SJCRH30 (cell line): ENCODE data around the gene ZNF575. TPM values are rescaled to one million over a fixed set of nuclear protein-coding genes. Genes with fewer than 3 reads are reported as not detected.

Experiments
- DNase-seq, 2 experiments: peaks; one replicate each; pipeline ENCODE4 v3.0.0-alpha.2; 2015 to 2020
- H3K27ac ChIP-seq: fragments of 250-450 bp; sonication (Bioruptor Pico); 2 replicates; pipeline ENCODE4 v1.5.1; 2020; ENCODE audit warnings: mild to moderate bottlenecking, moderate library complexity
- H3K27me3 ChIP-seq: fragments of 250-450 bp; sonication (Bioruptor Pico); 2 replicates; pipeline ENCODE4 v1.5.1; 2020; ENCODE audit warnings: mild to moderate bottlenecking, moderate library complexity
- H3K36me3 ChIP-seq: fragments of 250-450 bp; sonication (Bioruptor Pico); 2 replicates; pipeline ENCODE4 v1.5.1; 2020; ENCODE audit warnings: mild to moderate bottlenecking, moderate library complexity
- H3K4me1 ChIP-seq: fragments of 250-450 bp; sonication (Bioruptor Pico); 2 replicates; pipeline ENCODE4 v1.5.1; 2020; ENCODE audit warnings: mild to moderate bottlenecking, moderate library complexity
- H3K4me3 ChIP-seq: fragments of 250-450 bp; sonication (Bioruptor Pico); 2 replicates; pipeline ENCODE4 v1.5.1; 2020; ENCODE audit warnings: mild to moderate bottlenecking, moderate library complexity
- H3K9me3 ChIP-seq: fragments of 250-450 bp; sonication (Bioruptor Pico); replicated peaks from 2 replicates; pipeline ENCODE4 v1.5.1; 2020; ENCODE audit warnings: mild to moderate bottlenecking, moderate library complexity
- total RNA-seq: library from RNA; depleted of rRNA; stranded (reverse); fragments of >200 nt; shearing (Covaris generic); gene quantifications from 2 replicates; pipeline ENCODE4 v1.2.3, GENCODE V29; 2014

ZNF575 gene
- total RNA-seq, 1 experiment from 2014 or later = not detected

GRCh38 chr19:43525836-43526771 is 6.9 kb upstream of the ZNF575 start:
- peak in 1 of 2 experiments; percentile 33 for DNase-seq
- Histone ChIP-seq H3K4me1 (no peaks in the 10 kb centered on the region; the same call in 1 of the 2 replicates), H3K9me3 (no peaks in the 10 kb centered on the region), H3K27me3 (no peaks in the 10 kb centered on the region), H3K4me3 (peak overlapping the region; percentile 74), H3K36me3 (no peaks in the 10 kb centered on the region), H3K27ac (no peak overlapping the region)

GRCh38 chr19:43526884-43527859 is 5.8 kb upstream of the ZNF575 start, which contains the start of gene ETHE1:
TSS of gene ETHE1 (minus strand) at chr19:43527201. CDS start at chr19:43527177, 24 bp downstream.
- H3K36me3 ChIP-seq = no peaks in the 10 kb centered on the region
- DNase-seq = peak; percentile 77 to 79
- H3K27ac ChIP-seq = no peak within 1 kb of the TSS
- no peaks in the 10 kb centered on the region; the same call in 1 of the 2 replicates for H3K4me1 ChIP-seq
- no peaks in the 10 kb centered on the region for H3K9me3 ChIP-seq
- no peaks in the 10 kb centered on the region for H3K27me3 ChIP-seq
- peak within 1 kb of the TSS; percentile 74 for H3K4me3 ChIP-seq

GRCh38 chr19:43527860-43528622 is 4.9 kb upstream of the ZNF575 start:
- H3K9me3 ChIP-seq = no peaks in the 10 kb centered on the region
- H3K27ac ChIP-seq = no peak overlapping the region
- no peaks in the 10 kb centered on the region for H3K36me3 ChIP-seq
- H3K4me1 ChIP-seq = no peaks in the 10 kb centered on the region; the same call in 1 of the 2 replicates
- DNase-seq = peak; percentile 31 to 52
- no peaks in the 10 kb centered on the region for H3K27me3 ChIP-seq
- H3K4me3 ChIP-seq = peak overlapping the region; percentile 74

DNA sequence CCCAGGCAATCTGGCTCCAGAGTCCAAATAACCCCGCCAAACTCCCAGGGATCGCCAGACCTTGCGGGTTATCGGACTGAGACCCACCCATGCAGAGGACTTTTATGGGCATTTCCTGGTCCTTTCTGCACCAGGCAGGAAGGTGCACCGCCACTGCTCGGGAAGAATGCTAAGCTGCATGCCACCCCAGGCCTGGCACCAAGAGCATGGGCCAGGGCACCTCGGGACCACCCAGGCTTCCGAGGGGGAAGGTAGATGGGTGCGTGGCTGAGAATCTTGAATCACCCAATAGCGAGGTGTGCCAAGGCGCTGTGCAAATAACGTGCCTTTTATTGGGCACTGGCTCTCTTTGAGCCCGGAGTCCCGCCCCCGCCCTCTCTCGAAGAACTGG is 422 bp upstream of the ZNF575 start:
- no peaks in the 10 kb centered on the region for H3K9me3 ChIP-seq
- peak in 1 of 2 experiments; percentile 28 for DNase-seq
- no peak overlapping the region; the same call in 1 of the 2 replicates for H3K27ac ChIP-seq
- peaks cover 6% of the 10 kb centered on the region; the same call in 1 of the 2 replicates for H3K36me3 ChIP-seq
- H3K4me1 ChIP-seq = no peaks in the 10 kb centered on the region
- H3K27me3 ChIP-seq = no peaks in the 10 kb centered on the region
- peak overlapping the region; percentile 41 for H3K4me3 ChIP-seq

DNA sequence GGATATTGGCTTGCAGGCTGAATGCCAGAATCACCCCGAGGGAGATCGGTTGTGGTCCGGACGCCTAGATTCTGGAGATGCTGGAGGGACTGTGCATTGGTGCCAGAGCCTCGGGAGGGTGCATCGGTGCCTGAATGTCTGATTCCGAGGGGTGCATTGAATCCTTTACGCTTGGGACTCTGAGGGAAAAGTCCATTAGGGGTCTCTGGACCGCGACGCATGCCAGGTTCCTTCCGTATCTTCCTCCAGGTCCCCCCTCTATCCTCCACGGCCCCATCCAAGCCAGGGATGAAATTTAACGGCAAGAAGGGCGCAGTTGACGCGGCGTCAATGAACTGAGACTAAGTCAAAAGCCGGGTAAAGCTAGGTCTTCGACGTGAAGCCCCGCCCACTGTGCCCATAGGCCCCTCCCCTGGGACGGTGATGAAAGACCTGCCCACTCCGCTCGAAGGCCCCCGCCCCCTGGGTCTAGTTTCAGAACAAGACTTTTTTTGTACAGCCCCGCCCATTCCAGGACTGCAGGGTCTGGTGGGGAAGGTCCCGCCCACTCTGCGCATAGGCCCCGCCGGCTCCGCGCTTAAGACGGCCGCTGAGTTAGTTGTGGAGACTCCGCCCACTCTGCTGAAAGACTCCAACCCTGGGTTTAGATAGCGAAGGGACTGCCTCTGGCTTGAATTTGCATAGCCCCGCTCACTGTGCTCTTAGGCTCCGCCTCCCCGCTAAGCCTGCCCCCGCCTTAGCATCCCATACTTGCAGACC is 737 bp downstream of the ZNF575 start:
- Histone ChIP-seq H3K27me3 (no peaks in the 10 kb centered on the region), H3K4me1 (no peaks in the 10 kb centered on the region), H3K36me3 (peaks cover 17% of the 10 kb centered on the region), H3K27ac (no peak overlapping the region), H3K9me3 (peaks cover 4% of the 10 kb centered on the region), H3K4me3 (peak overlapping the region; percentile 41)
- DNase-seq = peak; percentile 46 to 53

DNA sequence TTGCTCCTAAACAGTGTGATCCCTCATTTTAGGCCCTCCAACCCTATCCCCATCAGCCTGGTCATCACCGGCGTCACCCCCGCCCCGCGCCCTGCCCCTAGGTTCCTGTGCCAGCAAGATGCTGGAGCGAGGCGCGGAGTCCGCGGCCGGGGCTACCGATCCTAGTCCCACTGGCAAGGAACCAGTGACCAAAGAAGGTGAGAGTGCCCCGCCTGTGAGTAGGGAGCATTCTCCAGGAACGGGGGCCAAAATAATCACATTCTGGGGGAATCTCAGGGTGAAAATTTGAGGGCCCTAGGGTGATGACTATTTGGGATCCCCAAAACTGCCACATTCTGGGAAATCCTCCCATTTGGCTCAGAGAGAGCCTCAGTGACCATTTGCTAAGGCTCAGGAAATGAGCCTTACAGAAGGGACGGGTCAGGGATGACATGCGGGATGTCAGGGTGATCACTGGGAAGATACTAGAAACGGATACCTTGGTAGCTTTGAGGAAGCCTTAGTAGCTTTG is 1.4 kb downstream of the ZNF575 start:
- Histone ChIP-seq H3K9me3 (peaks cover 10% of the 10 kb centered on the region), H3K4me1 (no peaks in the 10 kb centered on the region), H3K4me3 (no peak overlapping the region), H3K27me3 (no peaks in the 10 kb centered on the region), H3K36me3 (peaks cover 24% of the 10 kb centered on the region), H3K27ac (no peak overlapping the region)
- DNase-seq = no peak

DNA sequence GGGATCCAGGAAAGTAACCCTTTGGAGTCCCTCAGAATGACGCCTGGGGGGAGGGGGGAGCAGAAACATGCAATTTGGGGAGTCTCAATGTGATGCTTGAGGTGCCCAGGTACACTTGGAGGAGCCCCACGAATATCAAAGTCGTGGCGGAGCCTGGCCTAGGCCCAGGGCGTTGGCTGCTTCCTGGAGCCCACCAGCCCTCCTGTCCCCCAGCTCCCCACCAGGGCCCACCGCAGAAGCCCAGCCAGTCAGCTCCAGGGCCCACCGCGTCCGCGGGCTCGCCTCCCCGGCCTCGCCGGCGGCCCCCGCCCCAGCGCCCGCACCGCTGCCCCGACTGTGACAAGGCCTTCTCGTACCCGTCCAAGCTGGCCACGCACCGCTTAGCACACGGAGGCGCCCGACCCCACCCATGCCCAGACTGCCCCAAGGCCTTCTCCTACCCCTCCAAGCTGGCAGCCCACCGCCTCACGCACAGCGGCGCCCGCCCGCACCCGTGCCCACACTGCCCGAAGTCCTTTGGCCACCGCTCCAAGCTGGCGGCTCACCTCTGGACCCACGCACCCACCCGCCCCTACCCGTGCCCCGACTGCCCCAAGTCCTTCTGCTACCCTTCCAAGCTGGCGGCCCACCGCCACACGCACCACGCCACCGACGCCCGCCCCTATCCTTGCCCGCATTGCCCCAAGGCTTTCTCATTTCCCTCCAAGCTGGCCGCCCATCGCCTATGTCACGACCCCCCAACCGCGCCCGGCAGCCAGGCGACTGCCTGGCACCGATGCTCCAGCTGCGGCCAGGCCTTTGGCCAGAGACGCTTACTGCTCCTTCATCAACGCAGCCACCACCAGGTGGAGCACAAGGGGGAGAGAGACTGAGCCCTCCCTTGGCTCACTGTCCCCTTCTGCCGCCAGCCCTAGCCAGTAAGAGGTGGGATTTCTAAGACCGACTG is 2.1 kb downstream of the ZNF575 start:
- Histone ChIP-seq H3K36me3 (peaks cover 28% of the 10 kb centered on the region), H3K9me3 (peaks cover 10% of the 10 kb centered on the region), H3K27me3 (no peaks in the 10 kb centered on the region), H3K4me1 (no peaks in the 10 kb centered on the region), H3K27ac (no peak overlapping the region), H3K4me3 (no peak overlapping the region)
- DNase-seq = peak in 1 of 2 experiments; percentile 30

DNA sequence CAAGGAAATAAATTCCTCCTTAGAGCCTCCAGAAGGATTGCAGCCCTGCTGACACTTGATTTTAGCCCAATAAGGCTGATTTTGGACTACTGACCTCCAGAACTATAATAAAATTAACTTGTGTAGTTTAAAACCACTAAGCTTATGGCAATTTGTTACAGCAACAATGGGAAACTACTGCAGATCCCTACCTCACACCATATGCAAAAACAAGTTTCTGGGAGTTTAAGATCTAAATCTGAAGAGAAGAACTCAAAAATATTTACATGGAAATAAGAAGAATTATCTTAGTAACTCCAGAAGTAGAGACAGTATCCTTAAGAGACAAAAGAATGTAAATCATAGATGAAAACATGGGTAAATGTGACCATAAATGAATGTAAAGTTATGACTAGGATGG is 5.9 kb downstream of the ZNF575 start:
- Histone ChIP-seq H3K27me3 (no peaks in the 10 kb centered on the region), H3K9me3 (peaks cover 10% of the 10 kb centered on the region), H3K36me3 (peaks cover 56% of the 10 kb centered on the region), H3K27ac (no peak overlapping the region), H3K4me3 (no peak overlapping the region), H3K4me1 (no peaks in the 10 kb centered on the region)
- DNase-seq = no peak

DNA sequence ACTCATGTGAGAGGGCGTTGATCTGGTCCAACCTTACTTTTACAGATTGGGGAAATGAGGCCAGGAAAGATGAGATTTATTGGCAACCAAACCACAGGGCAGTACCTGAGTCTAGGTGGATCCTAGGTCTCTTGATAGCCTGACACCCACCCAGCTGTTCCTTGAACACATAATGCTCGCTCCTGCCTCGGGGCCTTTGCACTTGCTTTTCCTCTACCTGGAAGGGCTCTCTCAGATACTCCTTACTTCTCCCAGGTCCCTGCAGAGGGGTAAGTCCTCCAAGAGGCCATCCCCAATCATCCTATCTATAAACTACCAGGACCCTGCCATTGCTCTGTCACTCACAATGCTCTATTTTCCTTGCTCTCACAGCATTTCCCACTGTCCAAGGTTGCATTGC is 7.4 kb downstream of the ZNF575 start:
- Histone ChIP-seq H3K27me3 (no peaks in the 10 kb centered on the region), H3K9me3 (peaks cover 10% of the 10 kb centered on the region), H3K4me1 (no peaks in the 10 kb centered on the region), H3K4me3 (no peak overlapping the region), H3K27ac (no peak overlapping the region), H3K36me3 (peaks cover 61% of the 10 kb centered on the region)
- no peak for DNase-seq

DNA sequence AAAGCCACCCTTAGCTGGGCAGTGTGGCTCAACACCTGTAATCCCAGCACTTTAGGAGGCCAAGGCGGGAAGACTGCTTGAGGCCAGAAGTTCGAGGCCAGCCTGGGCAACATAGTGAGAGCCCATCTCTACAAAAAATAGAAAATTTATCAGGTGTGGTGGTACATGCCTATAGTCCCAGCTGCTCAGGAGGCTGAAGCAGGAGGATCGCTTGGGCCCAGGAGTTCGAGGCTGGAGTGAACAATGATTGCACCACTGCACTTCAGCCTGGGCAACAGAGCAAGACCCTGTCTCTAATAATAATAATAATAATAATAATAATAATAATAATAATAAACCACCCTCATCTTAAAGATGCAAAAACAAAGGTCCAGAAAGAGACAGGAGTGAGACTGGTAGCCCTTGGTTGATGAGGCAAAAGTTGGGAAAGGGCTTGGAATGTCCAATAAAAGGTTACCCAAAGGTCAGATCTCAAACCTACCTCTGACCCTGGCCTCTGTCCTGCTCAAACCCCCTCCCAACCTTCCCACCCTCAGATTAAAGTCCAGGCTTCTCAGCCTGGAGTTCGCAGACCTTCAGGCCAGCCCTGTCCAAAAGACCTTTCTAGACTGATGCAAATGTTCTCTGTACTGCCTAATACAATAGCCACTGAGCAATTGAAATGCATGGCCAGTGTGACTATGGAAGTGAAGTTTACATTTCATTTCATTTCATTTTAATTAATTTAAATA is 9.1 kb downstream of the ZNF575 start:
- Histone ChIP-seq H3K27me3 (no peaks in the 10 kb centered on the region), H3K36me3 (peaks cover 59% of the 10 kb centered on the region), H3K9me3 (peaks cover 10% of the 10 kb centered on the region), H3K27ac (no peak overlapping the region), H3K4me3 (no peak overlapping the region), H3K4me1 (no peaks in the 10 kb centered on the region)
- no peak for DNase-seq

DNA sequence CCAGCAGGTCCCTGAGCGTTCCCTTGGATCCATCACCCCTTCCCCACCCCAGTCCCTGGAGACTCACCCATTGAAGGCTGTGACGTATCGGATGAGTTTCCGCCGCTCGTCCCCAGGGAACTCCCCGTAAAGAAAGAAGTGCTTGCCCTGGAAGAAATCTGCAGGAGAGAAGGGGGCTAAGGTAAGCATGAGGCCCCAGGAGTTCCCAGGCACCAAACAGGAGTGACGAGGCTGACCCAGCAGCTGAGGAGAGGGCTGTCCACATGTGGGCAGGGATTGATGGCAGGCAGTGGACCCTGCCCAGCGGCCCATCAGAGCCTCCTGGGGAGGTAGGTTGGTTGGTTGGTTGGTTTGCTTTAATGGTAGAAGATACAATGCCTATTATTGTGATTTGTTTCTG is 11.1 kb downstream of the ZNF575 start:
- no peaks in the 10 kb centered on the region for H3K4me1 ChIP-seq
- no peak overlapping the region for H3K27ac ChIP-seq
- no peak for DNase-seq
- H3K27me3 ChIP-seq = no peaks in the 10 kb centered on the region
- H3K4me3 ChIP-seq = no peak overlapping the region
- peaks cover 45% of the 10 kb centered on the region for H3K36me3 ChIP-seq
- H3K9me3 ChIP-seq = peaks cover 3% of the 10 kb centered on the region

GRCh38 chr19:43545276-43545675 is 12.3 kb downstream of the ZNF575 start:
- H3K4me3 ChIP-seq = no peak overlapping the region
- H3K4me1 ChIP-seq = no peaks in the 10 kb centered on the region
- peaks cover 43% of the 10 kb centered on the region for H3K36me3 ChIP-seq
- H3K27ac ChIP-seq = no peak overlapping the region
- no peaks in the 10 kb centered on the region for H3K27me3 ChIP-seq
- H3K9me3 ChIP-seq = no peaks in the 10 kb centered on the region
- no peak for DNase-seq
